Putamen (tissue), 1 donor: ENCODE measurements around the gene MXRA7.

ENCODE experiments used
- DNase-seq: peaks from one replicate; pipeline ENCODE4 v3.0.0-alpha.2; 2016; ENCODE audit warnings: low spot score

Gene MXRA7

DNA sequence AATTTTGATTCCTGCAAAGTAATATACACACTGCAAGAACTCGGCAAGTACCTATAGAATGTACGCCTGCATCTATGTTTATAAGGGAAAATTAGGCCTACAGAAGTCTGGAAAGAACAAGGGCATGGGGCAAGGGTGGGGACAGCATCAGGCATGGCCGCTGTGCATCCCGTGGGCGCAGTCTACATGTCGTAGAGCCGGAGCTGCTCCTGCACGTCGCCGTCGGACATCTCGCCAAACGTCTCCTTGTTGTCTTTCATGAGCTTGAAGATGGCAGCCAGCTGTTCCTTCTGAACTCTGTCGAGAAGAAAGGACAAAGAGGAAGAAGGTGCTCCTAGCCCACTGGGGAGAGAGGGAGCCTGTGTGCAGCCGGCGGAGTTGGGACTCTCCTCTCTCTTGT lies 33.4 kb downstream of the MXRA7 start:
- DNase-seq: no peak

DNA sequence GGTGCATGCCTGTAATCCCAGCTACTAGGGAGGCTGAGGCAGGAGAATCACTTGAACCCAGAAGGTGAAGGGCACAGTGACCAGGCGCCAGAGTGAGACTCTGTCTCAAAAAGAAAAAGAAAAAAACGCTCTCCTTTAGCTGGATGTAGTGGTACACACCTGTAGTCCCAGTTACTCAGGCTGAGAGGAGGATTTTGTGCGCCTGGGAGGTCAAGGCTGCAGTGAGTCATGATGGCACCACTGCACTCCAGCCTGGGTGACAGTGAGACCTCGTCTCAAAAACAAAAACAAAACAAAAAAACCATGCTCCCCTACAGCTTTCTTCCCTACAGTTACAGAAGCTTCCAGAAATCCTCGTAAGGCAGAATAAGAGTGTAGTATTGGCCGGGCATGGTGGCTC lies 34.1 kb downstream of the MXRA7 start:
- DNase-seq: no peak

DNA sequence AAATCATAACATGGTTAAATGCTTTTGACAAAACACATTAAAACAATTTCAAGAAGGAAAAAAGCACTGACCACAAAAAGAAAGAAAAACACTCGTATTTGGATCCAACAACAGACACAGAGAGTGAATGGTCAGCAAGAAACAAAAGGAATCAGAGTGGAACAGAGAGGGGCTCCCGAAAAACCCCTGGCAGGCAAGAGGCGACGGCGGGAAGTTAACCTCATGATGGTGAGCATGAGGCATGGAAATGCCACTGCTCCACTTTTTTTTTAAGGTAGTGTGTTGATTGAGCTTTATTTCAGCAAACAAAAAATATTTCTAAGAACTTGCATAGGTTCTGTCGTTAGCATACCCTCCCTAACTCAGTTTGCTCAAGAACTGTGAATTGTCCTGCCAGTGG lies 35.1 kb downstream of the MXRA7 start:
- DNase-seq: no peak

DNA sequence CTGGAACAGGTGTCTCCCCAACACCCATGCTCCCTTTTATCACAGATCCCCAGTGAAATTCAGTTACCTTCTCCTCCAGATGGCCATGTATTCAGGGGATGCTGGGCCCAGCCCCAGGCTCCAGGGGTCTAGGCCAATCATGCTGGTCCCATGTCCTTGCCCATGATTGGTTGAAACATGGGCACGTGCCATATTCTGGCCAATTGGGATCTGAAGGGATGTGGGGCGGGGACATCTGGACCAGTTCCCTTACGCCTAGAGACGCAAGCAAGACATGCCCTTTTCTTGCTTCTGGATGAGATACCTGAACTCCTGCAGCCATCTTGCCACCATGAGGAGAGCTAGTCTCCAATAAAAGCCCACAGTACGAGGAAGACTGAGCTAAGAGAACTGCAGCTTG lies 36.2 kb downstream of the MXRA7 start:
- DNase-seq: no peak

DNA sequence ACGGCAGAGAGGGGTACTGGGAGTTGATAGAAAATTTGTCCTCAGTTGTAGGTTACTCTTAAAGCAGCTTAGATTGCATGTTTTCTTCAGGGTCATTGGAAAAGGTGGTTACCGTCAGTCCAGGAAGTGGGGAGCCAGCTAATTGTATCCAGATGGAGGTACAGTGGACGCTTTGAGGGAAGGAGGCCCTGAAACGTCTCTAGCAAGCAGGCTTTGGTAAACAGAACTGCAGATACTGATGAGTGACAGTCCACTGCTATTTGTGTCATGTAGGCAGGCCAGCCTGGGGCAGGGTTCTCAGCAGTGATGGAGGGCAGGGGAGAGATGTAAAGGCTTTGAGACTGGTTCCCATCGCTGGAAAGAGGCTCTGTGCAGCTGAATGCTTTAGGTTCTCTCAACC lies 37.0 kb downstream of the MXRA7 start:
- no peak for DNase-seq

DNA sequence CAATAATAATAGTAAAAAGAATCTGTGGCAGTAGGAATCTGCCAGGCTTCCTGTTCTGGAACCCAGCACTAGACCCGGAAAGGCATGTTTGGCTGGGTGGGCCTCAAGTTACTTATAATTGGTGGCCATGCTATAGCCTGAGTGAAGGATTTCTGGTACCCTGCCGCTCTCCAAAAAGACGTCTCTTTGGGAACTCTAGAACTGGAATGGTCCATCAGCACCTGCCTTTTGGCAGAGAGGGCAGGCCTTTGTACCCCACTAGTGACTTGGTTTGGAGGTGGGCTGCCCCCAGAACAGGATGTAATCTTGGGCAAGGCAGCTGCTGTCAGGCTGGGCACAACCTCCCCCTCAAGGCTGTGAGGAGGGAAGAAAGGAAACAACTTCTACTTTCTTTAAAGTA lies 37.9 kb downstream of the MXRA7 start:
- no peak for DNase-seq

DNA sequence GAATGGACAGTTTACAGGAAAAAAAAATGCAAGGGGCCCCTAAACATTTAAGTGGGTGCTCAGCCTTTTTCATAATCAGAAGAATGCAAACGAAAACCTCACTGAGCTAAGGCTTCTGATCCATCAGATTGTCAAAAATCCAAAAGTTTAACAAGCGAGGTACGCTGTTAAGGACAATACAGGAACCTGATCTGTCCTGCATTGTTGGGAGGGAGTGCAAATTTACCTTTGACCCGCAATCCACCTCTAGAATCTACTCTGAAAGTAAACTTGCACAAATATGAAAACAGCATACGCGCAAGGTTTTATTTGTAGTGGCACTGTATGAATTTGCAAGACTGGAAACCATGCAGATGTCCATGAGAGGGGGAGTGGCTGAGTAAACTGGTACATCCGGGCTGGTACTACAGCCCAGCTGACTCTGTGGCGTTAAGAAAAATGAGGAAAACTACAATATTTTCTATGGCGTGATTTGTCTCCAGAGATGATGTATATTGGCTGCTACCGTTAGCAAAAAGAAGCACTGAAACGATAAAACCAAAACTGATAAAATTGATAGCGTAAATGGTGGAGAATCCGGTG lies 38.4 kb downstream of the MXRA7 start:
- no peak for DNase-seq

DNA sequence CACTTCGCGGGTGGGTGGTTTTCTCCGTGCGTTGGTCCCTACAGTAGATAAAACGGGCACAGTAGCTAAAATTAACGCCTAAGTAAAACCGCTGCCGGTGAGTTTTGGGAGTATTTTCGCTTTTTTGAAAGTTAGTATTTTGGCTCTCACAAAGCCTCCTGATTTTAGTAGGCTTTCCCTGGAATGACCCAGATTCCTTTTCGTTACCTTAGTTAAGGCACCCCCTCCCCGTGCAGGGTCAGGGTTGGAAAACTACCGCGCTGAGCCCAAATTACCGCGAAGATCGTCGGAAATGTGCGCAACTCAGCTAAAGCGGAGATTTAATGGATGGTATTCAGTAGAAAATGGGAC lies 38.9 kb downstream of the MXRA7 start:
- DNase-seq: no peak

DNA sequence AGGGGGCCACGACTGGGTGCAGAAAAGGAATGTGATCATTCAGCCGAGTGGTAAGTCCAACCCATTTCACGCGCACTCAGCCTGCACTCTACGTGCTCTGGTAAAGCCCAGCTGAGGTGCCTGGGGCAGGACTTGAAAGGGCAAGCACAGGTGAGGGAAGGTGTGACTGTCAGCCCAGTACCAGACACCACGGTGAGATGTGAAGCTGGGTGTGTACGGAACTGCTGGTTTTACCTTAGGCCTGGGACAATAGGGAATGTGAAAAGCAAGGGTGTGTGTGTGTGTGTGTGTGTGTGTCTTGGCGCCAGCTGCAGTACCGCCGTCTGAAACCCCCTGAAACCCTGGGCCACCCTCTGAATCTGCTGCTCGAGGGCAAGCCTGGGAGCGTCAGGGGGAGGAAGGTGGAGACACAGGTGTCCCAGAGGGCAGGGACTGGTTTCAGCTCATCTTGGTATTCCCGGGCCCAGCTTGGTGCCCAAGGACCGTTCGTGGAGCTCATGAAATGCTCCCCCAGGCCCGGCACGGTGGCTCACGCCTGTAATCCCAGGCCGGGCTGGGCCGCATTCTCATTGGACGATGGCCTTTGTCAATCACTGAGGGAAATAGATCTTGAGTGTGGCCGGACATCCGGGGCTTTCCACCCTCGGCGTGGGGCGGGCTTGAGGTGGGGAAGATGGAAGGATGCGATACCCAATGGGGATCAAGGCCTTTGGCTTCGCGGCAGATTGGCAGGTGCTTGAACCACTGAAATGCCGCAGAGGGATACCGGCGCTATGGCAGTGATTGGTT lies 39.4 kb downstream of the MXRA7 start:
- peak; percentile 100 for DNase-seq

DNA sequence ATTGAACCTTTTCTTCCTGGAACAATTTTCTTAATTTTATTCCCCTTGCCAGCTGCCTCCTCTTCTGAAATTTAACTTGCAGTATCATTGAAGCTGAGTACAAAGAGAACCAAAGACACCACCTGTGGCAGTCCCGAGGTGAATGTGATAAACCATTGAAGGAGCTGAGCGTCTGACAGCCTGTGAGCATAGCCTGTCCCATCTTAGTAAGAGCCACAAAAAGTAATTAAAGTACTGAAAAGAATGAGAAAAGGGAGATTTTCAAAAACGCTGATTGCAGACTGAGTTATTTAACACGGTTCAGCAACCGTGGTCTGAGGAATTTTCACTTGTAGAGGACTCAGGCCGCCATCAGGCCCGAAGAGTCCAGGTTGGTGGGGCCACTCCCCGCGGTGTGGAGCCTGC lies 40.0 kb downstream of the MXRA7 start:
- no peak for DNase-seq

DNA sequence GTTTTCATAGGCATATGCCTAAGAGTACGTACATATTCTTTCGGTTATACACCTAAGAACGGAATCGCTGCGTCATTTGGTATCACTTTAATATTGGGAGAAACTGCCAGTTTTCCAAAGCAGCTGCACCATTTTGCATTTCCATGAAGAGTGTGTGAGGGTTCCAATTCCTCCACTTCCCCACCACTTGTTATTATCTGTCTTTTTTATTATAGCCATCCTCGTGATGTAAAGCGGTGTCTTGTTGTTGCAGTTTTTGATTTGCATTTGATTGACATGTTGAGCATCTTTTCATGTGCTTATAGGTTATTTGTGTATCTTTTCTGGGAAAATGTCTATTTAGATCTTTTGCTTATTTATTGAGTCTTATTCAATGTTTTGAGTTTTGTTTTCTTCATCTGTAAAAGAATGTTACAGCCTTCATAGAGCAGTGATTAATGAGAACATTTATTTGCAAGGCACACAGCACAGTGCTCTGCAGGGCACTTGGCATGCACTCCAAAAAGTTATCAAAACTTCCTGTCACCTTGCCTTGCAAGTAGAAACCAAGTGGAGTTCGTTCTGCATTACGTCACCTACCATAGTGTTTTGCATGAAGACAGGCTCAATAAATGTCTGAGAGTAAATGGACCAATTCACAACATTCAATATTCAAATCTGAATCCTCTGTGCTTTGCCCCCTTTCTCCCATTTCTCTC lies 40.6 kb downstream of the MXRA7 start:
- DNase-seq: no peak

DNA sequence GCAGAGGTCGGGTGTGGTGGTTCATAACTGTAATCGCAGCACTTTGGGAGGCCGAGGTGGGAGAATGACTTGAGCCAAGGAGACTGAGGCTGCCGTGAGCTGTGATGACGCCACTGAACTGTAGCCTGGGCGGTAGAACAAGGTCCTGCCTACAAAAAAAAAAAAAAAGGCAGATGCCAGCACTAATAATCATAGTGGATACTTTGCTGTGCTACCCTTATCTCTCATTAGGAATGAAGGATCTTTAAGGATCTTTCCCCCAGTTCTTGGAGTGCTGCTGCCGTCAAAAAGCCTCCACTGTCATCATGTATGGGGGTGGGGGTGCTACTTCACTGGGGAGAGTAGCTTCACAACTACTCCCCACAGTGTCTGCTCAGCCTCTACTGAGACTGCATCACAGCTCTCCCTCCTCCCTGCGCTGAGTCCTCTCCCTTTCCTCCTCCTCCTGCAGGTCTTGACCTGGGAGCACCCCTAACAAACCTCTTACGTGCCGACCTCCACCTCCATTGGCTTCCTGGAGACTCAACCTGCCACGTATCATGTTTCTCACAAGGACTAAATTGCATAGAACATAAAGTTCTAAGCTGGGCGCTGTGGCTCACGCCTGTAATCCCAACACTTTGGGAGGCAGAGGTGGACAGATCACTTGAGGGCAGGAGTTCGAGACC lies 42.8 kb downstream of the MXRA7 start:
- no peak for DNase-seq

DNA sequence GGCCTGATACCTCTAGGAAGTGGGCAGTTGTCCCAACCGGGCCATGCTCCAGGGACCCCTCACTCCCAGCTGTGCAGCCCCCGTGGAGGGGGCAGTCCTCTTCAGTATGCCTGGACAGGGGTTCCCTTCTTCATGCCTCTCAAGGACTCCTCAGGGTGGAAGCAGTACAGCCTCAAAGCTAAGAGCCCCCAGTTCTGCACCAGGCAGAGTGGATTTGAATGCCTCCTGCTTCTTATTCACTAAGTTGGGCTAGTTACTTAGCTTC lies 43.3 kb downstream of the MXRA7 start:
- no peak for DNase-seq

DNA sequence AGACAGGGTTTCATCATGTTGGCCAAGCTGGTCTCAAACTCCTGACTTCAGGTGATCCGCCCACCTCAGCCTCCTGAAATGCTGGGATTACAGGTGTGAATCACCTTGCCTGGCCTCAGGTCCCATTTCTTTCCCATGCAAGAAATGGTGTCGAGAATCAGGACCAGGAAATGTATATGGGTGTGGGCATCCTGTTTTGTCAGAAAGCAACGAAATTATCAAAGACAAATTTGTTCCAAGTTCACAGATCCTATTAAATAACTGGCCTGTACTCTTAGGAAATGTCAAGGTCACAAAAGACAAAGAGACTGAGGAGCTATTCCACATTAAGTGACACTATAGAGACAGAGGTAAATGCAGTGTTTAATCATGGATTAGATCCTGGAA lies 50.1 kb downstream of the MXRA7 start:
- DNase-seq: no peak

DNA sequence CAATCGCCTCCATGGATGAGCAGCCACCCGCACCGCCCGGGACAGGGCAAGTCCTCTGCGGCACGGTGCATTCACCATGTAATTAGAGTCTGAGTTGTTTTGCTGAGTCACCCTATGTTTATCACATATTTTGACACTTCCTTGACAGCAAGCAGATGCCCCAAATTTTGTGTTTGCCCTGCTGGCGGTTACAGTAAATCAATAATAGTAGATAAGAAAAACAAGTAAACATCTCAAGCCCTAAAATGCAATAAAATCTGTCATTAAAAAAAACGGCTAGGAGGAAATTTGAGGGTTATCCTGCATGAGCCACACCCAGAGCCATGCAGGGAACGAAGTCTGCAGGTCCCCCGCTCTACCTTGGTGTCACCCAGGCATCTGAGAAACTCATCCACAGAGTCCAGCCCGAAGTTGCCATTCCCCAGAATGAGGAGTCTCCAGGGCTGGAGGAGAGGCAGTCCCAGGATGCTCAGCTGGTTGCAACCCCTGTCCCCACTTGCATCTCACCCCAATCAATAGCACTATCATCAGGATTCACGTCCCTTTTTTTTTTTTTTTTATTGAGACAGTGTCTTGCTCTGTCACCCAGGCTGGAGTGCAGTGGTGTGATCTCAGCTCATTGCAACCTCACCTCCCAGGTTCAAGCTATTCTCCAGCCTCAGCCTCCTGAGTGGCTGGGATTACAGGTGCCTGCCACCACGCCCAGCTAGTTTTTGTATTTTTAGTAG lies 50.7 kb downstream of the MXRA7 start:
- no peak for DNase-seq

DNA sequence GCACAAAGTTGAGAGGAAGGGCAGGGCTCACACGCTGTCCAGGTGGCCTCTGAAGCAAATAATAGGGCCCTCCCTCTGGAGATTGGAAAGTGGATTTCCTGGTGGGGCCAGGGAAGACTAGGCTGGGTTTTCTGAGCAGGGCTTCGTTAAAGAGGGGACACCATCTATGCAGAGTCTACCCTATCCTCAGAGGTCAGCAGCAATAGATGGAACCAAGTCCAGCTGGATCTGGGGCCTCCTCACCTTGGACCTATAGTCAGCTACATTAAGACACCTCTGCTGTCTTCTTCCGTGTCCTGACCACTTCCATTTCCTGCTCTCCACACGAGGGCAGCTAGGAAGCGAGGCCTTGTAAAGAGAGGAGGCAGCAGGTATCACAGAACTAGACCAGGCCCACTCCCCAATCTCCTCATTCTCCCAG lies 52.5 kb downstream of the MXRA7 start:
- no peak for DNase-seq

DNA sequence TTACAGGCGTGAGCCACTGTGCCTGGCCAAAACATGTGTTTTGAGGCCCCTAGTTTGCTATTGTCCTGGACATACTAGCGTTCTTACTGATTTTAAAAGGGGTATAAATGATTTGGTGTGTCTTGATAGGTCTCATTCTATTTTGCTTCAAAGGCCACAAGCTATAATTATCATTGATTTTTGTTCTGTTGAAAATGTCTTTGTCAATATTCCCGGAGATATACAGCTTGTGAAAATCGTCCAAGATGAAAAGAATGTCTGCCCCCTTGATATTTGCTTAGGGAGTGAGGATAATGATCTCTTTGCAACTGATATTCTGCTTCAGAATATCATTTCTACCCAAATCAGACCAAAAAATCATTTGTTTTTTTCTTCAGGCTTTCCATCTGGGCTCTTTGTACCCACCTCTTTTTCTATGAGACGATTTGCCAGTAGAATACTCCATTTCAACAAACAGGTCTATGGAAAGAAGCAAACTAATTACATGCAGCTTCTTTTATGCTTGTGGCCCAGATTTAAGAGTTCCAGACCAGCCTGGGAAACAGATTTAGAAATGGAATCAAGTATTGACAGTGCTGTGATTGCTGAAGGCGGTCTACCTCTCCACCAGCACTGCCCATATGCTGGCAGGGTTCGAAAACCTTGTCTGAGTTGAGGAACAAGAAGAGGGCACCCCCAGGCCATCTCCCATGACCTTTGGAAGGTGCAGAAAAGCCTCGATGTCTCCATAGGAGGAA lies 53.1 kb downstream of the MXRA7 start:
- DNase-seq: no peak

DNA sequence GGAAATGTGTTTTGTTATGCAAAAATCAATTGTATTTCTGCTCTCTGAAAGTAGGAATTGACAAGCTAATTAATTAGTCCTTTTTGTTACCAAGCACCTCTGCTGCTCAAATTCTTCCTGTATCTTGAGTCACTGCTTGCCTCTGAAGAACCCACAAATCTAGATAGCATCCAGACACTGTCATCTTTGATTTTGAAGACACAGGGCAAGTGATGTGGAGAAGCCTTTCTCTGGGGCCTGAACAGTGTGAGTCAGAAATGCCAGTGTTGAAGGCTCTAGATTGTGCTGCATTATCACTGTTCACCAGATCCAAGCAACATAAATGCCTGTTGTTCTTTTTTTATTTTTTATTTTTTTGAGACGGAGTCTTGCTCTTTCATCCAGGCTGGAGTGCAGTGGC lies 56.4 kb downstream of the MXRA7 start:
- no peak for DNase-seq

DNA sequence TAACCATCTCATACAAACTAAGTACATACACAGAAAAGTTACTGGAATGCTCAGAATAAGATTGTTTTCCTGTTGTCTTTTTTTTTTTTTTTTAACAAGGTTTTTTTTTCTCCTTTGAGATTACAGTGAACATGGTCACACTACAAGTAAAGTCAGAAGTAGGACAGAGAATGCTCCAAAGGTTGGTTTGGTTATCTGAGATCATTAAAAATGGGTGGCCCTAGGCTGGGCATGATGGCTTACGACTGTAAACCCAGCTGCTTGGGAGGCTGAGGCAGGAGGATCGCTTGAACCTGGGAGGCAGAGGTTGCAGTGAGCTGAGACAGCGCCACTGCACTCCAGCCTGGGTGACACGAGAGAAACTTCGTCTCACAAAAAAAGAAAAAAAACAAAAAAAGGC lies 60.3 kb downstream of the MXRA7 start:
- no peak for DNase-seq

DNA sequence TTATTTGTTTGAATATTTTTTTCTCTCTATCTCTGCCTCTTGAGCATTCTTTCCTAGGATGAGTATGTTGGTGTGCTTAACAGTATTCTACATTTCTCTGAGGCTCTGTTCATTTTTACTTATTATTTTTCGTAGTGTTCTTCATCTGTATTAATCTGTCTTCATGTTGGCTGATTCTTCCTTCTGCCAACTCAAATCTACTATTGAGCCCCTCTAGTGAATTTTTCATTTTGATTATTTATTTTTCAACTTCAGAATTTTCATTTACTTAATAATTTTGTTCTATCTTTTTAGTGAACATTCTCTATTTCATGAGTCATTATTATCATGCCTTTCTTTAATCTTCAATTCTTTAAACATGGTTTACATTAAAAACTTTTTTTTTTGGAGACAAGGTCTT lies 64.1 kb downstream of the MXRA7 start:
- no peak for DNase-seq

DNA sequence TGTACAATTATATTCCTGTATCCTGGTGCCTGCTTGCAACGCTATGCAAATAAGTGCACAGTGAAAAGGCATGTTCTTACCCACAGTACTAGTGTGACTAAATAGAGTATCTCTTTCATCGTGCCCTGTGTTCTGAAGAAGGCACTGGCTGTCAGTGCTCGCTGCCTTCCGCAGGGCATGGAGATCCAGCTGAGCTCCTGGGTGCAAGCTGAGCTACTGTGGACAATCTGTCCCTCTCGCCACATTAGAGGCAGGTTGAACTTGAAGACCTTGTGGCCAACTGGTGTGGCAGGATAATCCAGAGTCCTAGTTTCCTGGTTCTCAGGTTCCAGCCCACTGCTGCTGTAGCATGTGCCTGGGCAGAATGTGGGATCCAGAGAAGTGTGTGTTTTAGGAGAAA lies 65.3 kb downstream of the MXRA7 start:
- DNase-seq: no peak

DNA sequence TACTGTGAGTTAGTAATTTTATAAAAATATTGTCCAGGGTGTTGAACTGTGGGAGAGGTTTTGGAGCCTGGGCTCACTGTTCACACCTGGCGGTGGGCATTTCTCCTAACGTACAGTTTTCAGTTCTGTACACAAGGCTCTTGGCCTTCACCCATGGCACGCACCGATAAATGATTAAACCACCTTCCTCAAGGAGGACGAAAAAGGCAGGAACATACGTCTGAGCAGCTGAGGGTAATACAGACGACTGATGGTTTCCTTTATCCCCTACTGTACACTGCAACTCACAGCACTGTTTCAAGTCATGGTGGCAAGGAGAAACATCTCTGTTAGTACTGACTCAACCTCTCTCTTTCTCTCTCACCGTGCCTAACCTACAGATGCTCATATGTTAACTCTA lies 65.8 kb downstream of the MXRA7 start:
- DNase-seq: no peak
